K562 (cell line): ENCODE measurements around the gene CASD1. TPM values are rescaled to one million over a fixed set of nuclear protein-coding genes. Genes with fewer than 3 reads are reported as not detected.

Source experiments
- ATAC-seq: fragments of 200-7000 bp; cut with Tn5 transposase; 3 replicates; pipeline ENCODE4 v1.9.1; 2020; ENCODE audit warnings: moderate library complexity
- BruUV-seq: library from RNA; stranded (reverse); fragments of 400-500 nt; replicated peaks from 2 replicates; lab custom pipeline; 2021; lab: Mats Ljungman, UMichigan
- CTCF ChIA-PET: fragments of 300-600 bp; formaldehyde crosslinking; extraction: SDS; loops from one replicate; lab custom pipeline; 2021; ENCODE audit warnings: low intra/inter-chr PET ratio; lab: Yijun Ruan, JAX
- POLR2A ChIA-PET: fragments of 300-600, 350-650 bp; sonication (Branson Sonifier 250); formaldehyde crosslinking; extraction: SDS; loops from one replicate; lab custom pipeline; 2021; ENCODE audit warnings: antibody characterized with exemption, inconsistent platforms; lab: Yijun Ruan, JAX
- DNase-seq, 4 experiments: peaks; one replicate each; pipeline versions ENCODE4 v3.0.0 to v3.0.0-alpha.2; 2011 to 2018; ENCODE audit warnings: low spot score in 3 of 4, mixed read lengths in 3 of 4; ENCODE audit errors: extremely low read depth in 1 of 4
- FAIRE-seq: peaks from 2 replicates; lab custom pipeline; 2011; peaks lifted over from hg19 to GRCh38; lab: Jason Lieb, UNC
- H2AFZ ChIP-seq: 2 replicates; pipeline ENCODE4 v1.6.0; 2011; ENCODE audit warnings: low read depth, low read length, control low read depth, inconsistent platforms
- H3K27ac ChIP-seq: fragments of 200-600 bp; 3 replicates; pipeline ENCODE4 v1.8.0; 2011; ENCODE audit warnings: low read depth, mild to moderate bottlenecking, control low read depth, inconsistent platforms, low read length, moderate library complexity, mixed read lengths; ENCODE audit errors: extremely low read depth
- H3K27me3 ChIP-seq, 2 experiments: fragments of 300-600 bp in 1 of 2; 2 replicates in 1 of 2; 3 replicates in 1 of 2; pipeline versions ENCODE4 v1.6.0 to v1.8.0; 2011; ENCODE audit warnings: inconsistent platforms in 2 of 2, low read length in 2 of 2, mild to moderate bottlenecking in 1 of 2, mixed read lengths in 1 of 2, moderate library complexity in 1 of 2; ENCODE audit not compliant: control insufficient read depth in 2 of 2, insufficient read depth in 2 of 2
- H3K36me3 ChIP-seq: fragments of 300-600 bp; 3 replicates; pipeline ENCODE4 v1.8.0; 2011; ENCODE audit warnings: mild to moderate bottlenecking, low read length, inconsistent platforms; ENCODE audit not compliant: control insufficient read depth, insufficient read depth
- H3K4me1 ChIP-seq, 2 experiments: fragments of 200-600 bp in 1 of 2; replicated peaks in 1 of 2; 2 replicates in 1 of 2; 3 replicates in 1 of 2; pipeline versions ENCODE4 v1.5.1 to v1.8.0; 2011; ENCODE audit warnings: inconsistent platforms in 2 of 2, low read length in 2 of 2, mild to moderate bottlenecking in 1 of 2, mixed read lengths in 1 of 2, moderate library complexity in 1 of 2; ENCODE audit not compliant: control insufficient read depth in 2 of 2, insufficient read depth in 2 of 2
- H3K4me2 ChIP-seq: 2 replicates; pipeline ENCODE4 v1.6.1; 2011; ENCODE audit warnings: low read length, control low read depth, inconsistent platforms, mixed read lengths; ENCODE audit not compliant: insufficient read depth
- H3K4me3 ChIP-seq: fragments of 200-600 bp; sonication (generic), shearing (Covaris generic); 2 replicates; pipeline ENCODE4 v1.5.1; 2016; ENCODE audit warnings: control low read depth, inconsistent platforms
- H3K79me2 ChIP-seq: fragments of 200-600 bp; 3 replicates; pipeline ENCODE4 v1.8.0; 2011; ENCODE audit warnings: low read length, inconsistent platforms; ENCODE audit not compliant: control insufficient read depth, insufficient read depth
- H3K9ac ChIP-seq, 2 experiments: 2 replicates each; pipeline versions ENCODE4 v1.6.0 to v1.6.1; 2011; ENCODE audit warnings: low read depth in 2 of 2, low read length in 2 of 2, control low read depth in 1 of 2, inconsistent platforms in 1 of 2, mild to moderate bottlenecking in 1 of 2, mixed read lengths in 1 of 2; ENCODE audit not compliant: insufficient read depth in 1 of 2
- H3K9me1 ChIP-seq: one replicate; pipeline ENCODE4 v1.6.0; 2011; ENCODE audit warnings: inconsistent platforms, mild to moderate bottlenecking, low read length, moderate library complexity; ENCODE audit not compliant: control insufficient read depth, insufficient read depth
- H3K9me3 ChIP-seq: replicated peaks from 2 replicates; pipeline ENCODE4 v1.5.1; 2011; ENCODE audit warnings: low read depth, low read length, inconsistent platforms; ENCODE audit not compliant: control insufficient read depth, insufficient read depth
- H4K20me1 ChIP-seq: replicated peaks from 2 replicates; pipeline ENCODE4 v1.6.1; 2011; ENCODE audit warnings: low read length, inconsistent platforms, mixed read lengths; ENCODE audit not compliant: control insufficient read depth, insufficient read depth
- ARID4B ChIP-seq: sonication (generic); formaldehyde crosslinking; IDR thresholded peaks from 2 replicates; pipeline ENCODE4 v1.8.0; 2022; ENCODE audit warnings: mild to moderate bottlenecking, missing genetic modification reagents
- CAMTA2 ChIP-seq: fragments of 250-450 bp; sonication (Bioruptor Pico); conservative IDR thresholded peaks from 2 replicates; pipeline ENCODE4 v1.5.1; 2022
- CREM ChIP-seq: IDR thresholded peaks from 2 replicates; pipeline ENCODE4 v1.6.1; 2014; ENCODE audit warnings: antibody characterized with exemption, low read depth
- CSDE1 ChIP-seq, 2 experiments: fragments of 450-650 bp; IDR thresholded peaks; 2 replicates each; pipeline ENCODE4 v1.6.1; 2016; ENCODE audit warnings: mild to moderate bottlenecking in 1 of 2
- HDAC3 ChIP-seq: fragments of 450-650 bp; IDR thresholded peaks from 2 replicates; pipeline ENCODE4 v1.6.1; 2018; ENCODE audit warnings: borderline replicate concordance, mild to moderate bottlenecking, moderate library complexity; ENCODE audit not compliant: partially characterized antibody
- MED1 ChIP-seq: sonication (generic); formaldehyde crosslinking; IDR thresholded peaks from 2 replicates; pipeline ENCODE4 v1.8.1; 2023; ENCODE audit warnings: missing genetic modification reagents, borderline replicate concordance
- MIER1 ChIP-seq: fragments of 450-650 bp; IDR thresholded peaks from 2 replicates; pipeline ENCODE4 v1.6.1; 2016; ENCODE audit warnings: antibody characterized with exemption, mild to moderate bottlenecking, low read depth
- SUPT5H ChIP-seq: fragments of 450-650 bp; IDR thresholded peaks from 2 replicates; pipeline ENCODE4 v1.6.1; 2016
- XRCC3 ChIP-seq: fragments of 450-650 bp; IDR thresholded peaks from 2 replicates; pipeline ENCODE4 v1.6.1; 2017; ENCODE audit warnings: mild to moderate bottlenecking, moderate library complexity
- ZNF146 ChIP-seq: IDR thresholded peaks from one replicate; pipeline ENCODE4 v1.6.1; 2018; ENCODE audit warnings: missing compliant biosample characterization; ENCODE audit not compliant: unreplicated experiment
- ZNF384 ChIP-seq: IDR thresholded peaks from 2 replicates; pipeline ENCODE4 v1.6.1; 2012; ENCODE audit warnings: low read depth, low read length, improper control_type of control experiment
- ZNF586 ChIP-seq: fragments of 450-650 bp; formaldehyde crosslinking; conservative IDR thresholded peaks from 2 replicates; pipeline ENCODE4 v1.4.0; 2020; ENCODE audit warnings: mild to moderate bottlenecking, moderate library complexity
- ZNF695 ChIP-seq: fragments of 450-650 bp; formaldehyde crosslinking; IDR thresholded peaks from 2 replicates; pipeline ENCODE4 v1.4.0; 2020; ENCODE audit warnings: mild to moderate bottlenecking, moderate library complexity
- ZNF77 ChIP-seq: fragments of 250-450 bp; sonication (Bioruptor Pico); IDR thresholded peaks from 2 replicates; pipeline ENCODE4 v1.5.0; 2020
- WGBS: fragments of 100-300 bp; shearing (Covaris generic); methylation state at CpG from one replicate; pipeline ENCODE4 v1.1.6; 2016; ENCODE audit warnings: low coverage, mixed read lengths; ENCODE audit not compliant: insufficient coverage; ENCODE audit errors: missing lambda C conversion rate; 5-methylcytosine and 5-hydroxymethylcytosine counted together
- in situ Hi-C: fragments of 300-500 bp; cut with MboI; formaldehyde crosslinking; loops from 4 replicates; pipeline ENCODE4 v1.15.0; 2018; ENCODE audit warnings: inconsistent platforms, mixed read lengths
- intact Hi-C: fragments of 100-400 bp; cut with micrococcal nuclease; formaldehyde crosslinking; loops from 2 replicates; pipeline ENCODE4 v1.14.2; 2022
- polyA plus RNA-seq, 8 experiments: library from polyadenylated mRNA; depleted of rRNA in 4 of 8; stranded (reverse) in 5 of 8; unstranded in 3 of 8; fragments of >200 nt; fragmentation: Nextera tagmentation in 2 of 8; fragmentation: Illumina TruSeq in 1 of 8; extraction: Ambion mirVana in 2 of 8; extraction: Trizol in 1 of 8; gene quantifications; 2 replicates each; pipeline versions ENCODE4 v1.2.1 to v1.2.3, GENCODE V29; 2011 to 2014; ENCODE audit warnings: inconsistent platforms in 1 of 8, missing spikeins in 1 of 8
- total RNA-seq, 7 experiments: library from RNA; depleted of rRNA in 6 of 7; stranded (reverse); fragments of >200 nt in 6 of 7; fragmentation: Illumina TruSeq in 2 of 7; extraction: Trizol in 2 of 7; gene quantifications; 2 replicates each; pipeline versions ENCODE4 v1.2.1 to v1.2.3, GENCODE V29; 2011 to 2021; ENCODE audit warnings: low replicate concordance in 1 of 7

The CASD1 gene
- total and polyA plus RNA-seq, 9 of the 15 experiments (the other 6 are each of a cell fraction or from before 2014, with no cell fraction given), result 1.2 to 8.2 (median 4.8) TPM

GRCh38 chr7:94584113-94584512, 74.5 kb downstream of the CASD1 start (continued):
- TF ChIP-seq CSDE1 (IDR thresholded peaks at IDR 0.05) (no peak), HDAC3 (no peak)

- WGBS, result 0% methylated on average over 2 of the region's 2 CpGs
- Histone ChIP-seq H3K27me3 (no peaks in the 10 kb centered on the region), H4K20me1 (no peaks in the 10 kb centered on the region), H3K9ac (no peak overlapping the region), H3K4me2 (no peak overlapping the region)
- POLR2A ChIA-PET, result no interaction called here
- ATAC-seq, result no peak
- no TSS peak for BruUV-seq
- no peak for TF ChIP-seq CAMTA2
- no peak for TF ChIP-seq ZNF384
- TF ChIP-seq ZNF77 (CRISPR knock-in tag), result no peak
- TF ChIP-seq ZNF586 (CRISPR knock-in tag), result no peak
- TF ChIP-seq XRCC3, result no peak
- TF ChIP-seq ZNF146 (CRISPR knock-in tag), result no peak
- no peak for TF ChIP-seq CREM
- TF ChIP-seq ARID4B (CRISPR knock-in tag), result no peak
- TF ChIP-seq MIER1, result no peak
- TF ChIP-seq ZNF695, result no peak
- TF ChIP-seq SUPT5H, result no peak
- no peak for TF ChIP-seq MED1 (CRISPR knock-in tag)
- TF ChIP-seq, all 486 proteins: peak for 0
- intact Hi-C loops, result no loop called here
- no peak overlapping the region for H3K4me3 ChIP-seq
- no peaks in the 10 kb centered on the region for H3K9me1 ChIP-seq
- H3K27ac ChIP-seq, result no peak overlapping the region
- H3K4me1 ChIP-seq, result no peaks in the 10 kb centered on the region
- H3K79me2 ChIP-seq, result no peaks in the 10 kb centered on the region
- H3K9me3 ChIP-seq, result no peaks in the 10 kb centered on the region
- in situ Hi-C loops, result no loop called here
- H2AFZ ChIP-seq, result no peak overlapping the region
- DNase-seq, result no peak
- CTCF ChIA-PET, result no interaction called here
- H3K36me3 ChIP-seq, result no peaks in the 10 kb centered on the region
- FAIRE-seq, result peak; percentile 6
Observed at GRCh38 chr7:94588075-94588474, 78.5 kb downstream of the CASD1 start.
